ENCODE measurements around the gene CNTNAP2. TPM values are rescaled to one million over a fixed set of nuclear protein-coding genes. Genes with fewer than 3 reads are reported as not detected.

CNTNAP2 gene
- total and polyA plus RNA-seq, 2 of the 4 experiments (the other 2 are of a cell fraction), result not detected

DNA sequence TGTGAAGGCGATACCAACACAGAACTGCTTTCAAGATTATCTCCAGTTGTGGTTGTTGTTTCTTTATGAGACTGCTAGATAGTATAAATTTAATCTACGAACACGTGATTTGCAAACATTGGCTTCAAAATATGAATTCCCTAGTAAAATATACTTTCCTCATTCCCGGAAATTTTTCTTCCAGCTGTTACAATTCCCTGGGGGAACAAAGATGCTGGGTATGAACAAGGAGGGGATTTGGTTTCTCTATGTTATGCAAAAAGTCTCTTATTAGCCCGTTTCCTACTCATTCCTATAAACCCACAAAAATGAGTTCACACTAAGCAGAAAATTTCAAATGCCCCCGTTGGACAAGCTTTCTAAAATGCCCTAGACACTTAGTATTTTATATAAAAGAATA lies 928.3 kb downstream of the CNTNAP2 start:
- no peaks in the 10 kb centered on the region for H3K79me1 ChIP-seq (ENCODE audit: low read depth in 1 of 2, low read length in 2 of 2)
- DNase-seq (no peak), ATAC-seq (ENCODE audit: low read depth) (no peak)
- H3K18ac ChIP-seq (ENCODE audit: low read depth, low read length), result no peak overlapping the region
- H2AK5ac ChIP-seq (ENCODE audit: low read depth, low read length), result no peak overlapping the region
- dilution Hi-C loops (cut with HindIII; ENCODE audit: low sequenced_read_pairs, unreplicated experiment), result no loop called here
- no peak overlapping the region for H3K9ac ChIP-seq (ENCODE audit: low read depth, low read length)
- no peaks in the 10 kb centered on the region for H3K9me1 ChIP-seq (ENCODE audit: insufficient read depth, low read length)
- H3K4me3 ChIP-seq (ENCODE audit: insufficient read depth, low read depth, low read length), result no peak overlapping the region
- in situ Hi-C loops (cut with MboI; ENCODE audit: low sequenced_read_pairs), result no loop called here
- H2AFZ ChIP-seq (replicated peaks; ENCODE audit: low read length, poor library complexity), result no peak overlapping the region
- no peaks in the 10 kb centered on the region for H3K27me3 ChIP-seq (ENCODE audit: control insufficient read depth, insufficient read depth, low read length)
- H3K9me3 ChIP-seq (ENCODE audit: control insufficient read depth, insufficient read depth, low read length), result peaks cover 5% of the 10 kb centered on the region
- H3K27ac ChIP-seq (ENCODE audit: insufficient read depth, low read length), result no peak overlapping the region
- no TSS peak for BruUV-seq (replicated peaks)
- no peak overlapping the region for H2AK9ac ChIP-seq (replicated peaks; ENCODE audit: low read depth, low read length, poor library complexity)
- no peak overlapping the region for H3K4me2 ChIP-seq (ENCODE audit: low read depth, low read length)
- WGBS, 2 experiments (ENCODE audit: extremely low coverage in 2 of 2, insufficient read length in 1 of 2), result no CpG with 5 or more reads among the region's 6 CpGs
- no peak overlapping the region for H2BK120ac ChIP-seq (ENCODE audit: low read depth, low read length)
- H2BK15ac ChIP-seq (ENCODE audit: low read depth, low read length), result no peak overlapping the region
- ChIA-PET POLR2A (ENCODE audit: unreplicated experiment) (no interaction called here), CTCF (no interaction called here)
- intact Hi-C loops (cut with micrococcal nuclease), result no loop called here
- no peak overlapping the region for H4K5ac ChIP-seq (ENCODE audit: low read depth, low read length)
- H3K36me3 ChIP-seq (ENCODE audit: control insufficient read depth, insufficient read depth, low read length), result no peaks in the 10 kb centered on the region
- H3K4ac ChIP-seq (ENCODE audit: low read depth, low read length), result no peak overlapping the region
- no peak for TF ChIP-seq SMC3 (IDR thresholded peaks at IDR 0.05; ENCODE audit: low read depth, low read length)
- H4K91ac ChIP-seq (ENCODE audit: insufficient read depth, low read depth, low read length), result no peak overlapping the region
- no peak overlapping the region for H2BK5ac ChIP-seq (ENCODE audit: low read depth, low read length, poor library complexity, severe bottlenecking)
- H4K20me1 ChIP-seq (ENCODE audit: insufficient read depth, low read length), result no peaks in the 10 kb centered on the region
- H2BK20ac ChIP-seq (ENCODE audit: low read depth, low read length), result no peak overlapping the region
- no peak overlapping the region for H3K23ac ChIP-seq (ENCODE audit: low read depth, low read length)
- H3K4me1 ChIP-seq (ENCODE audit: control insufficient read depth, insufficient read depth, low read length), result no peaks in the 10 kb centered on the region
- H3K56ac ChIP-seq (ENCODE audit: extremely low read depth, insufficient read depth, low read length), result no peak overlapping the region
- H3K14ac ChIP-seq (replicated peaks; ENCODE audit: low read depth, low read length), result no peak overlapping the region
- no peak overlapping the region for H4K8ac ChIP-seq (ENCODE audit: low read depth in 2 of 2, low read length in 2 of 2)
